Astrocyte (in vitro differentiated cells and primary cell): ENCODE data around the gene DYNC1I1. TPM values are rescaled to one million over a fixed set of nuclear protein-coding genes. Genes with fewer than 3 reads are reported as not detected.

Source experiments
- DNase-seq: peaks from one replicate; pipeline ENCODE4 v3.0.0-alpha.2; 2010; ENCODE audit warnings: low read depth
- FAIRE-seq: peaks from 2 replicates; lab custom pipeline; 2011; peaks lifted over from hg19 to GRCh38; lab: Jason Lieb, UNC
- H2AFZ ChIP-seq: 2 replicates; pipeline ENCODE4 v1.6.0; 2012; ENCODE audit warnings: low read depth, low read length, inconsistent platforms
- H3K27ac ChIP-seq: 2 replicates; pipeline ENCODE4 v1.5.1; 2011; ENCODE audit warnings: low read depth, low read length, inconsistent platforms
- H3K27me3 ChIP-seq: 2 replicates; pipeline ENCODE4 v1.6.0; 2011; ENCODE audit warnings: low read length, inconsistent platforms; ENCODE audit not compliant: insufficient read depth
- H3K36me3 ChIP-seq: 2 replicates; pipeline ENCODE4 v1.5.1; 2011; ENCODE audit warnings: low read length, inconsistent platforms; ENCODE audit not compliant: insufficient read depth
- H3K4me1 ChIP-seq: 2 replicates; pipeline ENCODE4 v1.5.1; 2011; ENCODE audit warnings: low read length, inconsistent platforms; ENCODE audit not compliant: insufficient read depth
- H3K4me2 ChIP-seq: 2 replicates; pipeline ENCODE4 v1.6.0; 2012; ENCODE audit warnings: low read length, inconsistent platforms
- H3K4me3 ChIP-seq: 2 replicates; pipeline ENCODE4 v1.5.1; 2011; ENCODE audit warnings: low read depth, mild to moderate bottlenecking, low read length, inconsistent platforms; ENCODE audit not compliant: insufficient read depth
- H3K79me2 ChIP-seq: 2 replicates; pipeline ENCODE4 v1.6.0; 2012; ENCODE audit warnings: mild to moderate bottlenecking, low read length, inconsistent platforms; ENCODE audit not compliant: insufficient read depth
- H3K9ac ChIP-seq: 2 replicates; pipeline ENCODE4 v1.6.0; 2012; ENCODE audit warnings: mild to moderate bottlenecking, low read length, inconsistent platforms
- H3K9me3 ChIP-seq: 2 replicates; pipeline ENCODE4 v1.5.1; 2012; ENCODE audit warnings: low read depth, mild to moderate bottlenecking, low read length, inconsistent platforms; ENCODE audit not compliant: insufficient read depth
- H4K20me1 ChIP-seq: 2 replicates; pipeline ENCODE4 v1.6.0; 2012; ENCODE audit warnings: low read length, inconsistent platforms; ENCODE audit not compliant: insufficient read depth
- H3K27ac Mint-ChIP-seq: one replicate; pipeline ENCODE4 v1.8.0; 2021; ENCODE audit warnings: mild to moderate bottlenecking, mixed read lengths; ENCODE audit not compliant: unreplicated experiment
- H3K27me3 Mint-ChIP-seq: one replicate; pipeline ENCODE4 v1.8.0; 2021; ENCODE audit warnings: low read depth, mixed read lengths; ENCODE audit not compliant: unreplicated experiment
- H3K36me3 Mint-ChIP-seq: one replicate; pipeline ENCODE4 v1.8.0; 2021; ENCODE audit warnings: low read depth, mixed read lengths; ENCODE audit not compliant: unreplicated experiment
- H3K4me1 Mint-ChIP-seq: one replicate; pipeline ENCODE4 v1.8.0; 2021; ENCODE audit warnings: low read depth, mixed read lengths; ENCODE audit not compliant: unreplicated experiment
- H3K4me3 Mint-ChIP-seq: one replicate; pipeline ENCODE4 v1.8.0; 2021; ENCODE audit warnings: mild to moderate bottlenecking, moderate library complexity, mixed read lengths; ENCODE audit not compliant: unreplicated experiment
- H3K9me3 Mint-ChIP-seq: one replicate; pipeline ENCODE4 v1.8.0; 2021; ENCODE audit warnings: mild to moderate bottlenecking, mixed read lengths; ENCODE audit not compliant: unreplicated experiment
- CTCF ChIP-seq: IDR thresholded peaks from 2 replicates; pipeline ENCODE4 v1.5.1; 2011; ENCODE audit warnings: low read depth, mild to moderate bottlenecking, inconsistent platforms, low read length, moderate library complexity; ENCODE audit not compliant: insufficient read depth
- EZH2 ChIP-seq: IDR thresholded peaks from 2 replicates; pipeline ENCODE4 v1.6.1; 2012; ENCODE audit warnings: mild to moderate bottlenecking, low read length, inconsistent platforms; ENCODE audit not compliant: insufficient read depth
- total RNA-seq: library from RNA; stranded (reverse); gene quantifications from 2 replicates; pipeline ENCODE4 v1.2.1, GENCODE V29; 2021

Gene DYNC1I1
- total RNA-seq, 1 donor from 2014 or later: 3.2 TPM

GRCh38 chr7:95922191-95922590 is 149.8 kb downstream of the DYNC1I1 start:
- Mint-ChIP-seq H3K9me3 (no peaks in the 10 kb centered on the region), H3K4me1 (peaks cover 2% of the 10 kb centered on the region), H3K27me3 (no peaks in the 10 kb centered on the region), H3K4me3 (no peak overlapping the region), H3K36me3 (no peaks in the 10 kb centered on the region), H3K27ac (no peak overlapping the region)
- TF ChIP-seq CTCF (no peak), EZH2 (no peak)
- Histone ChIP-seq H3K79me2 (no peaks in the 10 kb centered on the region), H3K4me1 (no peaks in the 10 kb centered on the region), H3K27me3 (no peaks in the 10 kb centered on the region), H2AFZ (no peak overlapping the region), H3K4me2 (no peak overlapping the region), H4K20me1 (no peaks in the 10 kb centered on the region), H3K4me3 (no peak overlapping the region), H3K9me3 (no peaks in the 10 kb centered on the region), H3K27ac (no peak overlapping the region), H3K9ac (no peak overlapping the region), H3K36me3 (no peaks in the 10 kb centered on the region)
- DNase-seq: no peak
- no peak for FAIRE-seq

- peaks cover 2% of the 10 kb centered on the region for H3K27me3 Mint-ChIP-seq
- TF ChIP-seq EZH2 (no peak), CTCF (no peak)
- H3K36me3 ChIP-seq: no peaks in the 10 kb centered on the region
- no peaks in the 10 kb centered on the region for H3K79me2 ChIP-seq
- H3K27me3 ChIP-seq: no peaks in the 10 kb centered on the region
- H2AFZ ChIP-seq: no peak overlapping the region
- no peak overlapping the region for H3K4me2 ChIP-seq
- DNase-seq (no peak), FAIRE-seq (no peak)
- H3K4me1 ChIP-seq: no peaks in the 10 kb centered on the region
- H3K4me1 Mint-ChIP-seq: peaks cover 2% of the 10 kb centered on the region
- no peaks in the 10 kb centered on the region for H3K9me3 Mint-ChIP-seq
- H3K9me3 ChIP-seq: no peaks in the 10 kb centered on the region
- no peak overlapping the region for H3K27ac ChIP-seq
- no peak overlapping the region for H3K27ac Mint-ChIP-seq
- no peaks in the 10 kb centered on the region for H4K20me1 ChIP-seq
- H3K4me3 ChIP-seq: no peak overlapping the region
- no peak overlapping the region for H3K9ac ChIP-seq
- H3K36me3 Mint-ChIP-seq: no peaks in the 10 kb centered on the region
- H3K4me3 Mint-ChIP-seq: no peak overlapping the region
These were observed 152.9 kb downstream of the DYNC1I1 start for GRCh38 chr7:95925236-95925635.

GRCh38 chr7:95925971-95926370 is 153.6 kb downstream of the DYNC1I1 start:
- Histone ChIP-seq H3K4me3 (no peak overlapping the region), H3K9ac (no peak overlapping the region), H3K4me1 (no peaks in the 10 kb centered on the region), H3K4me2 (no peak overlapping the region), H3K79me2 (no peaks in the 10 kb centered on the region), H3K36me3 (no peaks in the 10 kb centered on the region), H4K20me1 (no peaks in the 10 kb centered on the region), H3K9me3 (no peaks in the 10 kb centered on the region), H2AFZ (no peak overlapping the region), H3K27me3 (no peaks in the 10 kb centered on the region), H3K27ac (no peak overlapping the region)
- Mint-ChIP-seq H3K27ac (no peak overlapping the region), H3K4me3 (no peak overlapping the region), H3K9me3 (no peaks in the 10 kb centered on the region), H3K36me3 (no peaks in the 10 kb centered on the region), H3K4me1 (peaks cover 2% of the 10 kb centered on the region), H3K27me3 (peaks cover 2% of the 10 kb centered on the region)
- TF ChIP-seq EZH2 (no peak), CTCF (no peak)
- no peak for FAIRE-seq
- no peak for DNase-seq
